WI38 (cell line): ENCODE results near the gene CKB.
"Not testable (repeated sequence)": the region's sequence is repeated elsewhere in the genome, so short reads cannot be mapped to it uniquely, and the experiment has no call there.

Experiments
- H3K4me3 ChIP-seq: 2 replicates; pipeline ENCODE4 v1.5.1; 2011; ENCODE audit warnings: low read depth, mild to moderate bottlenecking, control low read depth, low read length
- TF ChIP-seq, protein P1 (sequence below): IDR thresholded peaks from 2 replicates; pipeline ENCODE4 v1.5.1; 2012; ENCODE audit warnings: low read depth, mild to moderate bottlenecking, control low read depth, low read length

CKB gene

DNA sequence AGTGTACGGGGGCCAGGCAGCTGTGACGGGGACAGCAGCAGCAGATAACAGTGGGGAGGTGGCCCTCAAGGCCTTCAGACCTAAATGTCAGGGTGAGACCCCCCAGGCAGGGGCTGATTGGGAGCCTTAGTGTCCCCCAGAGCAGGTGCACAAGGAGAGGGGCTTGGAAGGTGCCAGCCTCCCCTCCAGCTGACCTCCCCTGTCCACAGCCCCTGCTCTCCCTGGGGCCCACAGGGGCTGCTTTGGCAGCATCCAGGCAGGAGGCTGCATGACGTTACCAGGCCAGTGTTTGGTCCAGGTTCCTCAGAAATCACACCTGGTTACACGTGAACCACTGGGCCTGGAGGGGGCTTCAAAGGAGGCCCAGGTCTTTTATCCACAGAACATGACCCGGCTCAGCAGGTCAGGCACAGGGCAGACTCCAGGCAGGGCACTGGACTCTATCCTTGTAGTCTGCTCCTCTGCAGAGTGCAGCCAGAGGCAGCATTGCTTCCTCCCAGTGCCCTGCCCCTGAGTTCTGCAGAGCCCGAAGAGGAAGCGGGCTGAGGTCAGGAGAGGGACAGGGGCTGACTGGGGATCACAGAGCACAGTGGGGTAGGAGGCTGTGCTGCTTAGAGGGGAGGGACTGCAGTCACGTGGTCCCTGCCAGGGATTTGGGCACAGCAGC is 3.8 kb upstream of the CKB start:
- TF ChIP-seq, protein P1, sequence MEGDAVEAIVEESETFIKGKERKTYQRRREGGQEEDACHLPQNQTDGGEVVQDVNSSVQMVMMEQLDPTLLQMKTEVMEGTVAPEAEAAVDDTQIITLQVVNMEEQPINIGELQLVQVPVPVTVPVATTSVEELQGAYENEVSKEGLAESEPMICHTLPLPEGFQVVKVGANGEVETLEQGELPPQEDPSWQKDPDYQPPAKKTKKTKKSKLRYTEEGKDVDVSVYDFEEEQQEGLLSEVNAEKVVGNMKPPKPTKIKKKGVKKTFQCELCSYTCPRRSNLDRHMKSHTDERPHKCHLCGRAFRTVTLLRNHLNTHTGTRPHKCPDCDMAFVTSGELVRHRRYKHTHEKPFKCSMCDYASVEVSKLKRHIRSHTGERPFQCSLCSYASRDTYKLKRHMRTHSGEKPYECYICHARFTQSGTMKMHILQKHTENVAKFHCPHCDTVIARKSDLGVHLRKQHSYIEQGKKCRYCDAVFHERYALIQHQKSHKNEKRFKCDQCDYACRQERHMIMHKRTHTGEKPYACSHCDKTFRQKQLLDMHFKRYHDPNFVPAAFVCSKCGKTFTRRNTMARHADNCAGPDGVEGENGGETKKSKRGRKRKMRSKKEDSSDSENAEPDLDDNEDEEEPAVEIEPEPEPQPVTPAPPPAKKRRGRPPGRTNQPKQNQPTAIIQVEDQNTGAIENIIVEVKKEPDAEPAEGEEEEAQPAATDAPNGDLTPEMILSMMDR, result no peak
- H3K4me3 ChIP-seq, result no peak overlapping the region

DNA sequence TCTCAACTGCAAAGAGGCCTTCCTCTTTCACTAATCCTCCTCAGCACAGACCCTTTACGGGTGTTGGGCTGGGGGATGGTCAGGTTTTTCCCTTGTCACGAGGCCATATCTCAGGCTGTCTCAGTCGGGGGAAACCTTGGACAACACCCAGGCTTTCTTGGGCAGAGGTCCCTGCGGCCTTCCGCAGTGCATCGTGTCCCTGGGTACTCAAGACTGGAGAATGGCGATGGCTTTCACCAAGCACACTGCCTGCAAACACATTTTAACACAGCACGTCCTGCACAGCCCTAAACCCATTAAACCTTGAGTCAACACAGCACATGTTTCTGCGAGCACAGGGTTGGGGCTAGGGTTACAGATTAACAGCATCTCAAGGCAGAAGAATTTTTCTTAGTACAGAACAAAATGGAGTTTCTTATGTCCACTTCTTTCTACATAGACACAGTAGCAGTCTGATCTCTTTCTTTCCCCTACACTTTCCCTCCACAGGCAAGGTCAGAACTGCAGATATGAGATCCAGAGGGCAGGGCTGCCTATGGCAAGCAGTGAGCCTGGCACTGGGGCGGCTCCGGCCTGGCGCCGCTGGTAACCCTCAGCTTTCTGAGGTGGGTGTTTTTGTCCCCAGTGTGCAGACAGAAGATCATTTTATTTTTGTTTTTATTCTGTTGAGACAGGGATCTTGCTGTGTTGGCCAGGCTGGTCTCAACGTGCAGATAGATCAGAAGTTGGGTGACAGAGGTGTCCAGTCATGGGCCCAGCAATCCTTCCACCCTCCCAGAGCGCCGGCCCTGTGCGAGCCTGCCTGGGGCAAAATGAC is 3.0 kb upstream of the CKB start:
- H3K4me3 ChIP-seq, result not testable (repeated sequence)

DNA sequence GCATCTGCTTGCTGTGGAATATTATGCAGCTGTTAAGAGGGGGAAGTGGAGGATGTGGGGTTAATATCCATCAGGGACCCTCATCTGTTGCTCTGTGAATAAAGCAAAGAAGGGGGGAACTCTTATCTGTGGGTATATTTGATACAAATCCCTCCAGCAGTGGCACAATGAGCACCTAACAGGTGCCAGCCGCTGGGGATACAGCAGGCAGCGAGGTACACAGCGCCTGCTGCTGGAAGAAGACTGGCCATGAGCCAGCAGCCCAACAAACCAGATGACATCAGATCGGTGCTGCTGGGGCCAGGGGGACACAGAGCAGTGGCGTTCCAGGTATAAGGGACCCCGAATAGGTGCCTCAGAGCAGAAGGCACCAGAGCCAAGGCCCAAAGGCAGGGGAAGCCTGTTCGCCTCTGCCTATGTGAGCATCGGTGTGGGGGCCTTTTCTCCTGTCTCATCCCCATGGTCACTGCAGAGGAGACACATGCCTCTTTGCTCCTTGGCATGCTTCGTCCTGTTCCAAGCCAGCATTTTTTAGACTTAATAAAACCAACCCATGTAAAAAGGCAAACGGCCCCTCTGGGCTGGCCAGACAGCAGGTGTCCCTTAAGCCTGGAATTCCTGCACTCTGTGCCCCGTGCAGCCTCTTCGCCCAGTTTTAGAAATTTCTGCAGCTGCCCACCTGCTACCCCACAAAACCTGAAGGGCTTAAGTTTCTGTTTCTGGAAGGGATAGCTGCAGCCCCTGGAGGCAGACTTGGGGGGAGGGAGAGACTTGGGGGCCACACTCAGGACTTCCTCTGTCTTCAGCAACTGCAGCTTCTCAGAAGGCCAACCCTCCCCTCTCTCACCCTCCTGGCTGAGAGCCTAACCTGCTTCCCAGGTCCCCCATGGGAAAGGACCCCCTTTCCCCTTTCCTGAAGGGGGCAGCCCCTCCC is 1.6 kb upstream of the CKB start:
- TF ChIP-seq, protein P1, result no peak
- H3K4me3 ChIP-seq, result no peak overlapping the region

DNA sequence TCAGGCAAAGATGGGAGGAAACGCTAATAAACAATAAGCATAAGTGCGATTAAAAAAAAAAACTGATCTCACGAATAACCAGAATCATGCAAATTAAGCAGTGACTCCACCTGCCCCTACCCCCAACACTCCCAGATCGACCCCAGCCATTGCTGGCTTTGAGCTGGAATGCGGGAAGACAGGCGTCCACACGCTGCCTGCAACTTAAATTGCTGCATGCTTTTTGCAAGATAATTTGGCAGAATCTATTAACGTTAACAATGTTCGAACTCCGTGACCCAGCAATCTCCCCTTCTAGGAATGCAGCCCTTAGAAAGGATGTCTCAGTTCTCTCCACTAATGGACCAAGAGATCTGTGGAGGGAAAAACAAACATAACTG is 935 bp upstream of the CKB start:
- H3K4me3 ChIP-seq, result no peak overlapping the region
- TF ChIP-seq, protein P1, result no peak

DNA sequence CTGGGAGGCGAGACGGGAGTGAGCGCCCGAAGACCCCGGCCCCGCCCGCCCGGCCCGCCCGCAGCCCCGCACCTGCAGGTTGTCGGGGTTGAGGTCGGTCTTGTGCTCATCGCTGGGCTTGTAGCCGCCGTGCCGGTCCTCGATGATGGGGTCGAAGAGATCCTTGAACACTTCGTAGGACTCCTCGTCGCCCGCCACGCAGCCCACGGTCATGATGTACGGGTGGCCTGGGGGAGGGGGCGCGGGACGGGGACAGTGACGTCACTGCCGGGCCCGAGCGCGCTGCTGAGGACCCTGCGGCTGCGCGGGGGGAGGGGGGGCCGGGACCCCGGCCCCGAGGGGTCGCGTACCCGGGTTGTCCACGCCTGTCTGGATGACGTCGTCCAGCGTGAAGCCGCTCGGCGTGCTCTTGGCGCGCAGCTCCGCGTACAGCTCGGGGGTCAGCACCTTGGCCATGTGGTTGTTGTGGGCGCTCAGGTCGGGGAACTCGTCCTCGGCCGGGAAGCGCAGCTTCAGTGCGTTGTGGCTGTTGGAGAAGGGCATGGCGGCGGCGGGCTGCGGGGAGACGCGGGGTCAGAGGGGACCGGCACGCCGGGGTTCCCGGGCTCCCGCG is 573 bp downstream of the CKB start:
- TF ChIP-seq, protein P1, result no peak
- H3K4me3 ChIP-seq, result peak overlapping the region; percentile 53

DNA sequence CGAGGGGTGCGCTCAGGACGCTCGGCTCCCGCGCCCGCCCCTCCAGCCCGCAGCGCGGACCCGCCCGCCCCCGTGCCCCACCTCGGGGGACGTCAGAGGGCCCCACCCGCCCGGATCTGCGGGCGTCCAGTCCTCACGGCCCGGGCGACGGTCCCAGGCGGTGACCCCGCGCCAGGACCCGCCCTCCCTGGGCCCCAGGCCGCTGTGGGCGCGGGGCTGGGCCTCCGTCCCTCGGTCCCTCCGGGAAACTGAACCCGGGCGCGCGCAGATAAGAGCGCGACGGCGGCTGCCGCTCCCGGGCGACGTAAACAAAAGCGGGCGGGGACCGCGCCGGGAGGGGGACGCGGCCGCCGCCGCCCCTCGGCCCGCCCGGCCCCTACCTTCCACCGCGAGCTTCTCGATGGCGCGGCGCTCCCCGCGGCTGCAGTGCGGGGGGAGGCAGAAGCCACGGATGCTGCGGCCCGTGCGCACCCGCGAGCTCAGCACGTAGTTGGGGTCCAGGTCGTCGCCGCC is 1.1 kb downstream of the CKB start:
- TF ChIP-seq, protein P1, result no peak
- H3K4me3 ChIP-seq, result peak overlapping the region; percentile 53

DNA sequence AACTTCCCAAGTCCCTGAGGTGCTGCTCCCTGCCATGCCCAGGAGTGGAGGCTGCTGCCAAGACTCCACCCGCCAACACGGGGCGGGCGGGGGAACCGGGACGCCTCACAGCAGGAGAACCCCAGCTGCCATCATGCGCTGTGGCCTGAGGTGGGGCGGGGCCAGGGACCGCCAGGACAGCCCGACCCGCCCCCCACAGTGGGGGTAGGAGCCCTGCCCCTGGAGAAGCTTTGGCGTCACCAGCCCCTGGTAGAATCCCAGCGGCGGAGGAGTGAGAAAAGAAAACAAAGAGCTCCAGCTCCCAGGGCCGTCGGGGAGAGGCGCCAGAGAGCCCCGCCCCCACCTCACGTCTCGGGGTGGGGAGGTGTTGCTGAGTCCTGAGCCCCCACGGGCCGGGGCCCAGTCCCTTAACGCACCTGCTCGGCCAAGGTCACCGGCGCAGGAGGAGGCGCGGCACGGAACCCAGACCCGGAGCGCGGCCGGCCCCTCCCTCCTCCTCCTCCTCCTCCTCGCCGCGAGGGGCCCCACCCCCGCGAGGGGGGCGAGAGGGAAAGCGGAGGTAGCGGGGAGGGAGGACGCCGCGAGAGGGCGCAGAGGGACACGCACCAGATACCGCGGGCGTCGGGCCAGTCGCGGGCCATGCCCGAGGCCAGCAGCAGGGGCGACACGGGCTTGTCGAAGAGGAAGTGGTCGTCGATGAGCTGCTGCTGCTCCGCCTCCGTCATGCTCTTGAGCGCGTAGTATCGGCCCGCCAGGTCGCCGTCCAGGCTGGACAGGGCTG is 1.8 kb downstream of the CKB start:
- TF ChIP-seq, protein P1, result peak; percentile 52
- H3K4me3 ChIP-seq, result peak overlapping the region; percentile 53
